Neural cell (in vitro differentiated cells): ENCODE measurements around the gene UGT1A3. TPM values are rescaled to one million over a fixed set of nuclear protein-coding genes. Genes with fewer than 3 reads are reported as not detected.

Experiments used
- H2AFZ ChIP-seq: fragments of 200-600, 300-800 bp; sonication (generic), shearing (Covaris generic); 2 replicates; pipeline ENCODE4 v1.6.0; 2014; ENCODE audit warnings: low read depth, mild to moderate bottlenecking, antibody characterized with exemption, low read length, moderate library complexity
- H3F3A ChIP-seq: fragments of 200-600 bp; shearing (Covaris generic); 2 replicates; pipeline ENCODE4 v1.6.1; 2016; ENCODE audit warnings: mild to moderate bottlenecking, moderate library complexity, mixed read lengths, antibody characterized with exemption, low read length; ENCODE audit not compliant: insufficient read depth, poor library complexity, severe bottlenecking
- H3K27ac ChIP-seq: fragments of 200-600, 300-800 bp; sonication (generic), shearing (Covaris generic); 2 replicates; pipeline ENCODE4 v1.5.1; 2014; ENCODE audit warnings: mild to moderate bottlenecking, low read length, moderate library complexity
- H3K27me3 ChIP-seq: fragments of 300-800, 200-600 bp; sonication (generic), shearing (Covaris generic); 2 replicates; pipeline ENCODE4 v1.6.0; 2014; ENCODE audit warnings: mild to moderate bottlenecking, low read depth, low read length, moderate library complexity; ENCODE audit not compliant: insufficient read depth
- H3K36me3 ChIP-seq: fragments of 300-800, 200-600 bp; sonication (generic), shearing (Covaris generic); 2 replicates; pipeline ENCODE4 v1.5.1; 2014; ENCODE audit warnings: mild to moderate bottlenecking, antibody characterized with exemption, low read length, moderate library complexity; ENCODE audit not compliant: insufficient read depth
- H3K4me2 ChIP-seq: fragments of 300-800, 200-600 bp; sonication (generic), shearing (Covaris generic); 2 replicates; pipeline ENCODE4 v1.6.0; 2014; ENCODE audit warnings: mild to moderate bottlenecking, low read length
- H3K4me3 ChIP-seq: fragments of 300-800, 200-600 bp; sonication (generic), shearing (Covaris generic); 2 replicates; pipeline ENCODE4 v1.5.1; 2014; ENCODE audit warnings: mild to moderate bottlenecking, low read length, moderate library complexity
- H3K79me2 ChIP-seq: fragments of 200-600 bp; shearing (Covaris generic); replicated peaks from 2 replicates; pipeline ENCODE4 v1.6.0; 2014; ENCODE audit warnings: mild to moderate bottlenecking, low read length, moderate library complexity; ENCODE audit not compliant: insufficient read depth
- H3K9ac ChIP-seq: fragments of 300-800, 200-600 bp; sonication (generic), shearing (Covaris generic); 2 replicates; pipeline ENCODE4 v1.6.1; 2016; ENCODE audit warnings: mild to moderate bottlenecking, low read length, mixed read lengths
- H3K9me2 ChIP-seq: fragments of 200-600 bp; shearing (Covaris generic); 2 replicates; pipeline ENCODE4 v1.6.1; 2016; ENCODE audit warnings: mild to moderate bottlenecking, low read length, mixed read lengths; ENCODE audit not compliant: insufficient read depth
- H3K9me3 ChIP-seq: fragments of 200-600, 300-800 bp; sonication (generic), shearing (Covaris generic); 2 replicates; pipeline ENCODE4 v1.6.1; 2016; ENCODE audit warnings: mild to moderate bottlenecking, mixed run types, low read length, moderate library complexity, mixed read lengths
- H4K20me1 ChIP-seq: fragments of 200-600 bp; shearing (Covaris generic); 2 replicates; pipeline ENCODE4 v1.6.1; 2016; ENCODE audit warnings: mild to moderate bottlenecking, mixed run types; ENCODE audit not compliant: insufficient read depth
- EP300 ChIP-seq: fragments of 450-650 bp; conservative IDR thresholded peaks from 2 replicates; pipeline ENCODE4 v1.6.1; 2014; ENCODE audit warnings: antibody characterized with exemption, mild to moderate bottlenecking, moderate library complexity; ENCODE audit not compliant: poor library complexity, severe bottlenecking
- EZH2 ChIP-seq: fragments of 200-600, 300-800 bp; shearing (Covaris generic), sonication (generic); IDR thresholded peaks from 2 replicates; pipeline ENCODE4 v1.6.1; 2014; ENCODE audit warnings: antibody characterized with exemption, low read length, borderline replicate concordance, mild to moderate bottlenecking; ENCODE audit not compliant: insufficient read depth, poor library complexity, severe bottlenecking
- MXI1 ChIP-seq: fragments of 450-650 bp; conservative IDR thresholded peaks from 2 replicates; pipeline ENCODE4 v1.6.1; 2014; ENCODE audit warnings: antibody characterized with exemption, mild to moderate bottlenecking; ENCODE audit not compliant: poor library complexity, severe bottlenecking
- POLR2AphosphoS5 ChIP-seq: IDR thresholded peaks from 2 replicates; pipeline ENCODE4 v1.6.1; 2012
- RAD21 ChIP-seq: fragments of 450-650 bp; conservative IDR thresholded peaks from 2 replicates; pipeline ENCODE4 v1.6.1; 2014; ENCODE audit warnings: antibody characterized with exemption, mild to moderate bottlenecking, moderate library complexity
- REST ChIP-seq: IDR thresholded peaks from 2 replicates; pipeline ENCODE4 v1.6.1; 2012; ENCODE audit warnings: borderline replicate concordance
- SMC3 ChIP-seq: fragments of 450-650 bp; conservative IDR thresholded peaks from 2 replicates; pipeline ENCODE4 v1.6.1; 2014; ENCODE audit warnings: antibody characterized with exemption, mild to moderate bottlenecking, moderate library complexity; ENCODE audit not compliant: poor library complexity
- TAF1 ChIP-seq: IDR thresholded peaks from 2 replicates; pipeline ENCODE4 v1.6.1; 2012; ENCODE audit warnings: low read depth
- polyA plus RNA-seq: library from polyadenylated mRNA; depleted of rRNA; stranded (reverse); fragments of >200 nt; gene quantifications from 2 replicates; pipeline ENCODE4 v1.2.3, GENCODE V29; 2014
- TF ChIP-seq, protein P1 (sequence below): fragments of 450-650 bp; IDR thresholded peaks from 2 replicates; pipeline ENCODE4 v1.5.1; 2014; ENCODE audit warnings: antibody characterized with exemption, mild to moderate bottlenecking, moderate library complexity; ENCODE audit not compliant: poor library complexity, severe bottlenecking

Gene UGT1A3
- polyA plus RNA-seq, 1 donor from 2014 or later, result not detected

GRCh38 chr2:233758849-233759248, 30.0 kb downstream of the UGT1A3 start:
- Histone ChIP-seq H3F3A (no peaks in the 10 kb centered on the region), H3K36me3 (no peaks in the 10 kb centered on the region), H3K4me3 (no peak overlapping the region), H3K27ac (no peak overlapping the region), H3K79me2 (no peaks in the 10 kb centered on the region), H2AFZ (no peak overlapping the region), H3K9ac (no peak overlapping the region), H3K9me2 (no peaks in the 10 kb centered on the region), H3K4me2 (no peak overlapping the region), H4K20me1 (no peaks in the 10 kb centered on the region), H3K27me3 (no peaks in the 10 kb centered on the region), H3K9me3 (no peaks in the 10 kb centered on the region)
- TF ChIP-seq REST, result no peak
- TF ChIP-seq TAF1, result no peak
- no peak for TF ChIP-seq MXI1
- no peak for TF ChIP-seq SMC3
- no peak for TF ChIP-seq EP300
- TF ChIP-seq EZH2, result no peak
- TF ChIP-seq RAD21, result no peak
- TF ChIP-seq POLR2AphosphoS5, result no peak
- TF ChIP-seq, protein P1, sequence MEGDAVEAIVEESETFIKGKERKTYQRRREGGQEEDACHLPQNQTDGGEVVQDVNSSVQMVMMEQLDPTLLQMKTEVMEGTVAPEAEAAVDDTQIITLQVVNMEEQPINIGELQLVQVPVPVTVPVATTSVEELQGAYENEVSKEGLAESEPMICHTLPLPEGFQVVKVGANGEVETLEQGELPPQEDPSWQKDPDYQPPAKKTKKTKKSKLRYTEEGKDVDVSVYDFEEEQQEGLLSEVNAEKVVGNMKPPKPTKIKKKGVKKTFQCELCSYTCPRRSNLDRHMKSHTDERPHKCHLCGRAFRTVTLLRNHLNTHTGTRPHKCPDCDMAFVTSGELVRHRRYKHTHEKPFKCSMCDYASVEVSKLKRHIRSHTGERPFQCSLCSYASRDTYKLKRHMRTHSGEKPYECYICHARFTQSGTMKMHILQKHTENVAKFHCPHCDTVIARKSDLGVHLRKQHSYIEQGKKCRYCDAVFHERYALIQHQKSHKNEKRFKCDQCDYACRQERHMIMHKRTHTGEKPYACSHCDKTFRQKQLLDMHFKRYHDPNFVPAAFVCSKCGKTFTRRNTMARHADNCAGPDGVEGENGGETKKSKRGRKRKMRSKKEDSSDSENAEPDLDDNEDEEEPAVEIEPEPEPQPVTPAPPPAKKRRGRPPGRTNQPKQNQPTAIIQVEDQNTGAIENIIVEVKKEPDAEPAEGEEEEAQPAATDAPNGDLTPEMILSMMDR, result no peak

- Histone ChIP-seq H2AFZ (no peak within 1 kb of the TSS), H3K9me3 (no peaks in the 10 kb centered on the region), H3K27me3 (no peaks in the 10 kb centered on the region), H3K79me2 (no peaks in the 10 kb centered on the region), H4K20me1 (no peaks in the 10 kb centered on the region), H3F3A (no peaks in the 10 kb centered on the region), H3K4me3 (no peak within 1 kb of the TSS), H3K4me2 (no peak within 1 kb of the TSS), H3K36me3 (no peaks in the 10 kb centered on the region), H3K9me2 (no peaks in the 10 kb centered on the region), H3K9ac (no peak within 1 kb of the TSS), H3K27ac (no peak within 1 kb of the TSS)
- TF ChIP-seq EZH2 (no peak), REST (no peak), MXI1 (no peak), EP300 (no peak), POLR2AphosphoS5 (no peak), RAD21 (no peak), TAF1 (no peak)
- TF ChIP-seq, protein P1, result no peak
Measured at GRCh38 chr2:233760043-233760442, 31.2 kb downstream of the UGT1A3 start, which contains the start of gene UGT1A1. TSS of gene UGT1A1 (plus strand) at chr2:233760270. CDS start at chr2:233760288, 18 bp downstream.
